HG03558 (cell line): Measurements from ENCODE around the gene LRRC8B.

Source experiments
- ATAC-seq: cut with Tn5 transposase; IDR thresholded peaks from one replicate; pipeline ENCODE4 v1.9.1; 2021; ENCODE audit warnings: moderate number of reproducible peaks; ENCODE audit not compliant: unreplicated experiment; ENCODE audit errors: extremely low read depth

The LRRC8B gene

GRCh38 chr1:89605692-89606091, 81.1 kb downstream of the LRRC8B start:
- no peak for ATAC-seq

DNA sequence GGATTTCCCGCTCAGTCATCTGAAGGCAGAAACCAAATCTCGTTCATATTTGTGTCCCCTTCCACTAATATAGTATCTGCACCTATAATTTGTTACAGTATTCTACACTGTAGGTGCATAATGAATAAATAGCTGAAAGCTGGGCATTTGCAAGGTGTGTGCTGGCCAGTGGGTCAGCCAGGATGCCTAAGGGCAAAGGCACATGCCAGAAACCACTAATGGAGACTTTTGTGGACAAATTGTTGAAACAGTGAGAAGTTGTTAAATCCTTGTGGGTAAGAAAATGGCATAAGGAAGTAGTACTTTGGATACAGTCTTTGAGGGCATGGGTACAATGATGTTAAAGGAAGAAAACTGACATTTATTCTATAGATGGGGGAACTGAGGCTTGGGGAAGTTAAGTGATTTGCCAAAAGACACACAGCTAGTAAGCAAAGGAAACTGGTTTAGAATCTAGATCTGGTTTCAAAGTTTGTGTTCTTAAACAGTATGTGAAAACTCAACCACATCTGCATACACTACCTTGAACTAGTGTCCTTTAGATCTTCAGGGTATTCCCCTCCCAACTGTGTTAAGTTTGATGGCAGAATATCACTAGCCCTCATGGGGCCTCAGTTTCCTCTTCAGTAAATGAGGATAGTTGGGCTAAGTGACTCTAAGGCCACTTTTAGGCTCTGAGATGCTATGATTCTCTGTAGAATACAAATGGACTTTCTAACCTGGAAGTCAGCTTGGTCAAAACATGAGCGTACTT, 81.8 kb downstream of the LRRC8B start:
- no peak for ATAC-seq

- no peak for ATAC-seq
These were observed 82.5 kb downstream of the LRRC8B start for GRCh38 chr1:89607156-89607555.

GRCh38 chr1:89607586-89608318, 83.1 kb downstream of the LRRC8B start:
- no peak for ATAC-seq

DNA sequence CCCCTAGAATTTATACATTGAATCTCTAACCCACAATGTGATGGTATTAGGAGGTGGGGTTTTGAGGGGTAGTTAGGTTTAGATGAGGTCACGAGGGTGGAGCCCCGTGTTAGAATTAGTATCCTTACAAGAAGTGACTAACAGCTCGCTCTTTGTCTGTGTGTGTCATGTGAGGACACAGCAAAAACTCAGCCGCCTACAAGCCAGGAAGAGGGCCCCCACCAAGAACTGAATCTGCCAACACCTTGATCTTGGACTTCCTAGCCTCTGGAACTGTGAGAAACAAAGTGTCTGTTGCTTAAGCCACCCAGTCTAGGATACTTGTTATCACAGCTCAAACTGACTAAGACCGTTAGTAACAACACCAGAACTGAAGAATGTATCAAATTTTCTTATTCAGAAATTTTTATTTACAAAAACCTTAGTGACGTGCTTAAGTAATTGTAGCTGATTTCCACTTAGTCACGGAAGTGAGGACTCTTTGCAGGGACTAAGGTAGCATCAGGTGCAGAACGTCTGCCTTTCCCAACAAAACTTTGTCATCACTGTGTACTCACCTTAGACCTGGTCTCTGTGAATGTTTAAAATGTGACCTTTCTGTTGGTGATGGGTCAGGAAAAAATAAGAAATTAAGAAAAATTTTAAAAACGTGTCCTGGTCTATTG, 83.8 kb downstream of the LRRC8B start:
- no peak for ATAC-seq

- no peak for ATAC-seq
These were observed 84.5 kb downstream of the LRRC8B start for GRCh38 chr1:89608984-89609725.

DNA sequence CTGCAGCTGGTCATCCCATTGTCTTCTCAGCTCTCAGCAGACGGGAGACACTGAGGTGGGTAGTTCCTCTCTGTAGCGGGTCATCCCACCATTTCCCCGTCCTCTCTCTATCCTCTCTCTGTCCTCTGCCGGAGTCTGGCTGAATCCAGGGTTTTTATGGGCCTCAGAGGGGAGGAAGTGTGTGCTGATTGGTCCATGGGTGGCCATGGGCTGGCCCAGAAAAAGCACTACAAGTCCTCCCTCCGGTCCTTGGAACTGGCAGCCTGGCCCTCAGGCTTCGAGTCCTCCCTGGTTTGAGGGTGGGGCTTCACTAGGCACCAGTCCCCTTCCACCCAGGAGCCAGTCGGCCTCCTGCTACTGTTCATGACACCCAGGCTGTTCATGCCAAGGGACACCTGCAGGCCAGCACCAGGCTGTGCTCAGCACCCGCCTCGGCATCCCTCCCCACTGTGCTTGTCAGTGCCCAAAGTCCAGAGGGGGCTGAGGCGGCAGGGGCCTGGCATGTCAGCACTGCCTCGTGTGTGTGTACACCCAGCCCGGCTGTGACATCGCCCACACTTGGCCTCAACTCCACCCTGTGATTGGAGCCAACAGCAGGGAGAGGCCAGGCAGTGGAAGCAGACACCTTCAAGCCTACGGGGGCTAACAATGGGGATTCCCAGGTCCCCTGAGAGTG, 85.3 kb downstream of the LRRC8B start:
- ATAC-seq = no peak

DNA sequence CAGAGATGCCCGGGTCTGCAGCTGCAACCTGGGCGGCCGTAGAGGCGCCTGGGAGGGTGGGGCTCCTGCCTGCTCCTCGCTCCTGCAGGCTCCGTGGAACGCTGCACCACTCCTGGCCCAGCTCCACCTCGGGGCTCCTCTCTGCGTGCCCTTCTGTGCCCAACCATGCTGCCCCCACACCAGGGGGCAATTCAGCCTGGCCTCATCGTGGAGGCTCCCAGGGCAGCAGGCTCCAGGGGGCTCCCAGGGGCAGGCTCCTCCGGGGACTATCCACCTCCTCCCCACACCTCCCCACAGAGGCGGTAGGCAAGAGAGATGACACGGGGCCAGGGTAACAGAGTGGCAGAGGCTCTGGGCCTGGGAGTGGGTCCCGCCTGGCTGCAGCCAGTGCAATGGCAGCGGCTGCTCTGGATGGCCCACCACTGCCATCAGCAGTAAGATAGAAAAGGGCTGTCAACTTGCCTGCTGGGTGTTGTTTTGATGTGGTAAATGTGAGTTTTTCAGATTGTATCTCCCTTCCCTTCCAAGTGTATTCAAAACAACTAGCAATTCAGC, 85.9 kb downstream of the LRRC8B start:
- no peak for ATAC-seq

- peak; percentile 95 for ATAC-seq
These were observed 87.1 kb downstream of the LRRC8B start for GRCh38 chr1:89611721-89612120.

DNA sequence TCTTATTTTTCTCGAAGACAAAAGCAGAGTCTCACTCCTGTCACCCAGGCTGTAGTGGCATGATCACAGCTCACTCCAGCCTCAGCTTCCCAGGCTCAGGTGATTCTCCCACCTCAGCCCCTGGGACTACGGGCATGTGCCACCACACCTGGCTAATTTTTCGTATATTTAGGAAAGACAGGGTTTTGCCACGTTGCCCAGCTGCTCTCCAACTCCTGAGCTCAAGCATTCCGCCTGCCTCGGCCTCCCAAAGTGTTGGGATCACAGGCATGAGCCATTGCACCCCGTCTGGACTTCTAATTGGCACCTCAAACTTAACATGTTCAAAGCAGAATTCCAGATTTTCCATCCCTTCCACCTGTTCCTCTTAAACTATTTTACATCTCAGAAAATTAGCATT, 89.3 kb downstream of the LRRC8B start:
- ATAC-seq = no peak

DNA sequence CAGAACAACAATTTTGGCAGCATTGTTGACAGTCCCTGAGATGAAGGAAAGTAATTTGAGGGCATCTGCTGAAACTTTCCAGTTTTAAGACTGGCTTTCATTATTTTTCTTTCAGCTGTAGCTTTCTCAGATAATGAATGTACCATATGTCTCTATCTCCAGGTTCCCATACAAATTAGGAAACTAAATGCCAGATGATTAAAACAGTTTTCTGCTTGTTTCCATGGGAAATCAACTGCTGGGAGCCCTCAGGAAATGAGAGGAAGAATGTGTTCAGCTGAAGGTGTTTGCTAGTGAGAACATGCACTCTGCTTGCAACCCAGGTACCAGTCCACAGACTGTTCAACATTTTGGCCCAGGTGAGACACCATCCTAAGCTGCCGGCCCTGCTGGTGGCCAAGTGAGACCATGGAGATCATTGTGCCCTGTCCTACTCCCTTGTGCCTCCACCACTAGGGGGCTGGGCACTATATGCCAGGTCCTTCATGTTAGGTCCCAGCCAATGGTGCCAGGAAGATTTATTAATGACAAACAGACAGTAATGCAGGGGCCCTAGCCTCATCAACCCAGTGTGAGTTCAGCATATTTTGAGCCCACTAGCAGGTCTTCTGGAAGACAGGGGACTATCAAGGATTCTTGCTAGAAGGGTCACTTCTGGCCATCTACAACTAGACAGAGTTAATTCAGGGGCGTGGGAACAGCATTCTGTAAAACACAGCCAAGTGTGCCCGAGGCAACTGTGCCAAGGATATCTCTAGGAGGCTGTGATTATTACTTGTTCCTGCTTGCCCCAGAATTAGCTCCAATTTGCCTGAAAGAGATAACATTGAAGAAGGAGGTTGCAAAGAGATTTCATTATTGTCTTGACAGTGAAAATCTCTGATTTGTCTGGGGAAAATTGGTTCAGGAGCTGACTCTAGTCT, 91.3 kb downstream of the LRRC8B start:
- ATAC-seq = no peak

- ATAC-seq = no peak
These were observed 92.4 kb downstream of the LRRC8B start for GRCh38 chr1:89616844-89617627.

DNA sequence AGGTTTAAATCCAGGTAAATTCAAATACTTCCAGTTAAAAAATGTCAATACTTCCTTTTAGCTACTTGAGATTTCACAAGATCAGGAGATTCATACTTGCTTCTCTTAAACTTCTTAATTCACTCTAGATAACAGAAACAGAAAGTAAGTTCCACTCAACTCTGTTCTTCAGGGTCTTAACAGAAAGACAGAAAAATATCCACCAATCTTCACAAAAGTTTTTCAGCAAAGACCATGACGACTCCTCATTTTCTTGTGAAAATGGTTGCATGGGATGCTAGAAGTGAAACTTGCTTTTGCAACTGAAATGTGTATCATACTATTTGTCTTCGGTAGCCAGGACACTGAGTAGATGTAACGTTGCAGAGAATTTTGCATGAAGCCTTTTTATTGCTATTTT, 96.0 kb downstream of the LRRC8B start:
- no peak for ATAC-seq

DNA sequence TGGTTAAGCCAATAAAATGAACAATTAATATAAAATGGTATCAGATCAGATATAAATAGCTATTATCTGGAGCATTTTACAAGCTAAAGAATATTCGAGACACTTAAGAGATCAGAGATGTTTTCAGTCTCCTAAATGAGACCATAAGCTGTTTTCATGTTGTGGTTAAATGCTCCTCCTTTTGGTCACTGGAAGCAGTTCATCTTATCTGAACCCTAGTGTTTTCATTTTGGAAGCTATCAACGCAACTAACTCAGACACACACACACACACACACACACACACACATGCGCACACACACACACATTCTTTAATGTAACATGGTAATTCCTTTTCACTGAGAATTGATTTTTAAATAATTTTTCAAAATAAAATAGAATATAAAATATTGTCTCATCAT, 98.3 kb downstream of the LRRC8B start:
- no peak for ATAC-seq

GRCh38 chr1:89624314-89624713, 99.7 kb downstream of the LRRC8B start:
- no peak for ATAC-seq

GRCh38 chr1:89624715-89625323, 100.2 kb downstream of the LRRC8B start:
- no peak for ATAC-seq

GRCh38 chr1:89627596-89627962, 103.0 kb downstream of the LRRC8B start:
- no peak for ATAC-seq

GRCh38 chr1:89629146-89629545, 104.5 kb downstream of the LRRC8B start:
- ATAC-seq = no peak
